Parathyroid adenoma (tissue), 2 donors: Measurements from ENCODE around the gene MAP2K7.
"Not testable (repeated sequence)": the region's sequence is repeated elsewhere in the genome, so short reads cannot be mapped to it uniquely, and the experiment has no call there.

ENCODE experiments used
- H2AFZ ChIP-seq: fragments of 300-600 bp; sonication (generic); one replicate; pipeline ENCODE4 v1.7.0; 2017; ENCODE audit warnings: antibody characterized with exemption, mild to moderate bottlenecking
- H3K27ac ChIP-seq: fragments of 300-600 bp; sonication (generic); one replicate; pipeline ENCODE4 v1.7.0; 2017
- H3K27me3 ChIP-seq: fragments of 300-600 bp; sonication (generic); one replicate; pipeline ENCODE4 v1.7.0; 2017; ENCODE audit warnings: low read length; ENCODE audit not compliant: control insufficient read depth, insufficient read depth
- H3K36me3 ChIP-seq: fragments of 300-600 bp; sonication (generic); one replicate; pipeline ENCODE4 v1.7.0; 2017; ENCODE audit warnings: low read length; ENCODE audit not compliant: control insufficient read depth, insufficient read depth
- H3K4me1 ChIP-seq: fragments of 300-600 bp; sonication (generic); one replicate; pipeline ENCODE4 v1.7.0; 2017; ENCODE audit warnings: control low read depth
- H3K4me2 ChIP-seq: fragments of 300-600 bp; sonication (generic); one replicate; pipeline ENCODE4 v1.7.0; 2017; ENCODE audit warnings: low read length
- H3K4me3 ChIP-seq: fragments of 300-600 bp; sonication (generic); one replicate; pipeline ENCODE4 v1.7.0; 2017; ENCODE audit warnings: low read depth, low read length
- H3K79me2 ChIP-seq: fragments of 300-600 bp; sonication (generic); one replicate; pipeline ENCODE4 v1.7.0; 2017; ENCODE audit warnings: control low read depth
- H3K9ac ChIP-seq: fragments of 300-600 bp; sonication (generic); one replicate; pipeline ENCODE4 v1.7.0; 2017; ENCODE audit warnings: mild to moderate bottlenecking
- H3K9me3 ChIP-seq: fragments of 300-600 bp; sonication (generic); one replicate; pipeline ENCODE4 v1.7.0; 2017; ENCODE audit warnings: low read length; ENCODE audit not compliant: control insufficient read depth
- CTCF ChIP-seq: fragments of 300-600 bp; sonication (generic); IDR thresholded peaks from one replicate; pipeline ENCODE4 v1.7.0; 2017; ENCODE audit warnings: antibody characterized with exemption, mild to moderate bottlenecking
- donor health status: primary hyperparathyroidism.

MAP2K7 gene

GRCh38 chr19:7916103-7916954 lies 12.7 kb downstream of the MAP2K7 start:
- peaks cover 3% of the 10 kb centered on the region for H3K4me1 ChIP-seq
- peak overlapping the region; percentile 61 for H3K4me2 ChIP-seq
- TF ChIP-seq CTCF, result no peak
- H3K79me2 ChIP-seq, result no peaks in the 10 kb centered on the region
- peak overlapping the region; percentile 65 for H2AFZ ChIP-seq
- no peaks in the 10 kb centered on the region for H3K9me3 ChIP-seq
- H3K36me3 ChIP-seq, result no peaks in the 10 kb centered on the region
- peak overlapping the region; percentile 83 for H3K27ac ChIP-seq
- H3K4me3 ChIP-seq, result peak overlapping the region; percentile 47
- peak overlapping the region; percentile 42 for H3K9ac ChIP-seq
- no peaks in the 10 kb centered on the region for H3K27me3 ChIP-seq

GRCh38 chr19:7916955-7917266 lies 13.2 kb downstream of the MAP2K7 start:
- H3K4me3 ChIP-seq, result peak overlapping the region; percentile 45
- peak overlapping the region; percentile 17 for H3K9ac ChIP-seq
- H2AFZ ChIP-seq, result peak overlapping the region; percentile 65
- H3K27ac ChIP-seq, result peak overlapping the region; percentile 83
- H3K4me2 ChIP-seq, result peak overlapping the region; percentile 61
- no peaks in the 10 kb centered on the region for H3K9me3 ChIP-seq
- TF ChIP-seq CTCF, result no peak
- H3K4me1 ChIP-seq, result peaks cover 3% of the 10 kb centered on the region
- H3K36me3 ChIP-seq, result no peaks in the 10 kb centered on the region
- H3K27me3 ChIP-seq, result no peaks in the 10 kb centered on the region
- no peaks in the 10 kb centered on the region for H3K79me2 ChIP-seq

- Histone ChIP-seq H3K9me3 (no peaks in the 10 kb centered on the region), H3K27ac (peak overlapping the region; percentile 83), H3K4me2 (peak overlapping the region; percentile 61), H3K27me3 (no peaks in the 10 kb centered on the region), H3K9ac (peak overlapping the region; percentile 17), H2AFZ (peak overlapping the region; percentile 65), H3K36me3 (no peaks in the 10 kb centered on the region), H3K4me1 (peaks cover 3% of the 10 kb centered on the region), H3K4me3 (peak overlapping the region; percentile 45), H3K79me2 (no peaks in the 10 kb centered on the region)
- TF ChIP-seq CTCF, result peak; percentile 70
Observed at GRCh38 chr19:7917267-7918061, 13.8 kb downstream of the MAP2K7 start.

GRCh38 chr19:7918062-7918614 lies 14.5 kb downstream of the MAP2K7 start:
- not testable (repeated sequence) for H3K27me3 ChIP-seq
- peak overlapping the region; percentile 83 for H3K27ac ChIP-seq

More at GRCh38 chr19:7918062-7918614, 14.5 kb downstream of the MAP2K7 start:
- H3K36me3 ChIP-seq, H3K9me3 ChIP-seq, H3K4me1 ChIP-seq, H3K79me2 ChIP-seq: not testable (repeated sequence)
- Histone ChIP-seq H2AFZ (peak overlapping the region; percentile 65), H3K4me3 (peak overlapping the region; percentile 45), H3K9ac (peak overlapping the region; percentile 17), H3K4me2 (peak overlapping the region; percentile 61)
